Measurements from ENCODE around the gene CDCA4. TPM values are rescaled to one million over a fixed set of nuclear protein-coding genes. Genes with fewer than 3 reads are reported as not detected.

CDCA4 gene
- polyA plus RNA-seq, 4 donors, result 18.3 to 22.4 (median 21.1) TPM

GRCh38 chr14:105019861-105020814 lies 745 bp downstream of the CDCA4 start:
- DNase-seq (ENCODE audit: low read depth in 4 of 4, low spot score in 3 of 4), result peak in 1 of 4 donors; percentile 44

GRCh38 chr14:105018414-105018813 lies 2.5 kb downstream of the CDCA4 start:
- DNase-seq (ENCODE audit: low read depth in 4 of 4, low spot score in 3 of 4), result no peak

- DNase-seq (ENCODE audit: low read depth in 4 of 4, low spot score in 3 of 4), result no peak
Observed at GRCh38 chr14:105015905-105016304, 5.0 kb downstream of the CDCA4 start.

- DNase-seq (ENCODE audit: low read depth in 4 of 4, low spot score in 3 of 4), result no peak
Observed at GRCh38 chr14:105015242-105015641, 5.6 kb downstream of the CDCA4 start.

- no peak for DNase-seq (ENCODE audit: low read depth in 4 of 4, low spot score in 3 of 4)
Observed at GRCh38 chr14:105014631-105015030, 6.3 kb downstream of the CDCA4 start.

- DNase-seq (ENCODE audit: low read depth in 4 of 4, low spot score in 3 of 4), result no peak
Observed at GRCh38 chr14:105014032-105014431, 6.9 kb downstream of the CDCA4 start.

- DNase-seq (ENCODE audit: low read depth in 4 of 4, low spot score in 3 of 4), result no peak
Observed at GRCh38 chr14:105013150-105013785, 7.6 kb downstream of the CDCA4 start.

GRCh38 chr14:105012171-105012985 lies 8.5 kb downstream of the CDCA4 start:
- no peak for DNase-seq (ENCODE audit: low read depth in 4 of 4, low spot score in 3 of 4)

- DNase-seq (ENCODE audit: low read depth in 4 of 4, low spot score in 3 of 4), result no peak
Observed at GRCh38 chr14:105011312-105011990, 9.4 kb downstream of the CDCA4 start.

GRCh38 chr14:105010891-105011291 lies 10.0 kb downstream of the CDCA4 start:
- no peak for DNase-seq (ENCODE audit: low read depth in 4 of 4, low spot score in 3 of 4)

GRCh38 chr14:105010106-105010505 lies 10.8 kb downstream of the CDCA4 start:
- DNase-seq (ENCODE audit: low read depth in 4 of 4, low spot score in 3 of 4), result no peak

- DNase-seq (ENCODE audit: low read depth in 4 of 4, low spot score in 3 of 4), result no peak
Observed at GRCh38 chr14:105007593-105008264, 13.2 kb downstream of the CDCA4 start.

GRCh38 chr14:105006831-105007592 lies 13.9 kb downstream of the CDCA4 start:
- no peak for DNase-seq (ENCODE audit: low read depth in 4 of 4, low spot score in 3 of 4)

- DNase-seq (ENCODE audit: low read depth in 4 of 4, low spot score in 3 of 4), result no peak
Observed at GRCh38 chr14:105005929-105006830, 14.7 kb downstream of the CDCA4 start.

GRCh38 chr14:105005329-105005928 lies 15.5 kb downstream of the CDCA4 start:
- no peak for DNase-seq (ENCODE audit: low read depth in 4 of 4, low spot score in 3 of 4)

GRCh38 chr14:104999361-104999760 lies 21.5 kb downstream of the CDCA4 start:
- no peak for DNase-seq (ENCODE audit: low read depth in 4 of 4, low spot score in 3 of 4)

GRCh38 chr14:104998801-104999200 lies 22.1 kb downstream of the CDCA4 start:
- DNase-seq (ENCODE audit: low read depth in 4 of 4, low spot score in 3 of 4), result no peak

GRCh38 chr14:104996483-104996882 lies 24.4 kb downstream of the CDCA4 start:
- no peak for DNase-seq (ENCODE audit: low read depth in 4 of 4, low spot score in 3 of 4)

Data from right renal pelvis (tissue), 4 donors.